Stomach smooth muscle (tissue), 2 donors: ENCODE results near the gene CBX1.
A peak's percentile ranks its signal among the peaks of the same experiment; 100 is the strongest.
"Not testable (repeated sequence)": the region's sequence is repeated elsewhere in the genome, so short reads cannot be mapped to it uniquely, and the experiment has no call there.

Source experiments
- H3K27ac ChIP-seq: one replicate; pipeline ENCODE4 v1.7.0; 2013; ENCODE audit warnings: mild to moderate bottlenecking, low read length, inconsistent platforms
- H3K27me3 ChIP-seq, 2 donors: one replicate each; pipeline ENCODE4 v1.7.0; 2013; ENCODE audit warnings: low read length in 2 of 2; ENCODE audit not compliant: insufficient read depth in 2 of 2, control insufficient read depth in 1 of 2
- H3K36me3 ChIP-seq, 2 donors: one replicate each; pipeline ENCODE4 v1.7.0; 2013; ENCODE audit warnings: low read length in 2 of 2; ENCODE audit not compliant: control insufficient read depth in 2 of 2, insufficient read depth in 2 of 2
- H3K4me1 ChIP-seq: one replicate; pipeline ENCODE4 v1.7.0; 2013; ENCODE audit warnings: low read length; ENCODE audit not compliant: control insufficient read depth, insufficient read depth
- H3K4me3 ChIP-seq, 2 donors: one replicate each; pipeline ENCODE4 v1.7.0; 2013; ENCODE audit warnings: low read length in 2 of 2
- H3K9ac ChIP-seq, 2 donors: one replicate each; pipeline ENCODE4 v1.7.0; 2013; ENCODE audit warnings: low read length in 2 of 2, mild to moderate bottlenecking in 1 of 2
- H3K9me3 ChIP-seq, 2 donors: one replicate each; pipeline ENCODE4 v1.7.0; 2013; ENCODE audit warnings: low read length in 2 of 2; ENCODE audit not compliant: control insufficient read depth in 2 of 2
- donor health status: healthy.
- donor health status: Pancreatic carcinoma.

The CBX1 gene

DNA sequence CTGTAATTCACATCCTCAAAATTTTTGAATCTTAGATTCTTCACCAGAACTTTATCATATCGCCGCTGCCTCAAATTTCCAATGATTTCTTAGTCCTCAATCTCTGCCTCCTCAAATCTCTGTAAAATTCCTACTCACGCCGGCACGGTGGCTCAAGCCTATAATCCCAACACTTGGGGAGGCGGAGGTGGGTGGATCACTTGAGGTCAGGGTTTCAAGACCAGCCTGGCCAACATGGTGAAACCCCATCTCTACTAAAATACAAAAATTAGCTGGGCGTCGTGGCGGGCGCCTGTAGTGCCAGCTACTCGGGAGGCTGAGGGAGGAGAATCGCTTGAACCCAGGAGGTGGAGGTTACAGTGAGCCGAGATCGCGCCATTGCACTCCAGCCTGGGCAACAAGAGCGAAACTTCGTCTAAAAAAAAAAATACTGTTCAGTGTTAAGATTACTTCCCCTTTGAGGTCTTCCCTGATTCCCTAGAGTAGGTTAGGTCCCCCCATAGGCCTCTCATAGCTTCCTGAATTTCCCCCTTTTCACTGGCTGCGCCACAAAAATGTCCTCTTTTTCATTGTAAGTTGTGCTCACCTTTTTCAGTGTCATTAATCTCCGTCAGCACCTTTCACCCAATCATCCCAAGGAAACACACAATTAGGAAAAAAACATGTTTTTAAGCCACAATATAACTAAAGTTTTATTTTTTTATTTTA, 919 bp upstream of the CBX1 start:
- Histone ChIP-seq H3K36me3 (no peaks in the 10 kb centered on the region), H3K27me3 (no peaks in the 10 kb centered on the region), H3K4me1 (peaks cover 24% of the 10 kb centered on the region), H3K9ac (no peak overlapping the region), H3K4me3 (peak overlapping the region in 1 of 2 donors; percentile 84), H3K9me3 (no peaks in the 10 kb centered on the region), H3K27ac (no peak overlapping the region)

DNA sequence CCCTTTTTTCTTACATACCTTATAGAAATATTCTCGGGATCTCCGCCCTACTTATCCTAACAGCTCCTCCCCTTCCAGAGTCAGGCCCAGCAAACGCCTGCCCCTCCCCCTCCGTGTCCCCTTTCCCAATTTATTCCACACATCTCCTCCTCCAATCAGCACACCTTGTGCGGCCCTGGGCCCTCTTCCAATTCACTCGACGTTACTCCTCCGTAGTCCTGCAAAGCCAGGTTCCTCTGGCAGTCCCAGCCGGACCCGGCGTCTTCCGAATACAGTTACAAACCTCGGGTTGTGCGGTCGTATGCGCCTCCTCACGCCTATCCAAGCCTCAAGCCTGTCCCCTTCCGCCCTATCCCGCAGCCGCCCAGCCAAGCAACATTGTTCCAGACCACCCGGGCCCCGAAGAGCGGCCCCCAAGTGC, 677 bp downstream of the CBX1 start:
- Histone ChIP-seq H3K4me1 (peaks cover 18% of the 10 kb centered on the region), H3K9ac (peak overlapping the region; percentile 65 to 69), H3K9me3 (no peaks in the 10 kb centered on the region), H3K36me3 (no peaks in the 10 kb centered on the region), H3K4me3 (peak overlapping the region; percentile 39 to 84), H3K27ac (peak overlapping the region; percentile 70), H3K27me3 (no peaks in the 10 kb centered on the region)

DNA sequence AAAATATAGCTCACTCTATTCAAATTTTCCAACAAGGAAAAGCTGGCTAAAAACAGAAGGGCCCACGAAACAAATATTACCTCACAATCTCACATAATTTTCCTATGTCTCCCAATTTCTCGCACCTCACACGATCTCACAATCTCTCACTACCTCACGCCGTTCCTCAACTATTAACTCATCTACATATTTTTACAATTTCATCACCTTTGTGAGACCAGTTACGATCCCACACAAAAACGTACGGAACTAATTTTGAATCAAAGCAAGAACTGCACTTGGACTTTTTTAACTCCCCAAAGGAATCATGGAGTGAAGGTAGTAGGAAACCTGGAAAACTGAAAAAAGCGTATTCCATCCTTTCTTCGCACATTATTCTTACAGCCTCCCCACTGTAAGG, 1.1 kb downstream of the CBX1 start:
- H3K9me3 ChIP-seq, result no peaks in the 10 kb centered on the region
- peak overlapping the region; percentile 65 to 69 for H3K9ac ChIP-seq
- H3K27ac ChIP-seq, result peak overlapping the region; percentile 70
- H3K27me3 ChIP-seq, result no peaks in the 10 kb centered on the region
- peak overlapping the region; percentile 39 to 84 for H3K4me3 ChIP-seq
- H3K4me1 ChIP-seq, result peaks cover 18% of the 10 kb centered on the region
- H3K36me3 ChIP-seq, result no peaks in the 10 kb centered on the region

DNA sequence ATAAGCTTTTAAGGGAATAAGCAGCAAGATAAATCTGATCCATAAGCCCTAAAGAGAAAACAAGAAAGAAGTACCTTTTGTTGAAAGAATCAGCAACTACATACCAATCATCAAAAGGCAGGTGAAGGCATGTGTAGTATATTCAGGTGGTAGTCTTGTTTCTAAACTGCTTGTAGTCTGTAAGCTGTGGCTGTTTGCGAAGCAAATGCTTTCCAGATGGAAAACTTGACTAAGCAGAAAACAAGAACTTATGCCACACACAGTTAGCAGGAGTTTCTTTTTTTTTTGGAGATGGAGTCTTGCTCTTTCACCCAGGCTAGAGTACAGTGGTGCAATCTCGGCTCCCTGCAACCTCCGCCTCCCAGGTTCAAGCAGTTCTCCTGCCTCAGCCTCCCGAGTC, 5.7 kb downstream of the CBX1 start:
- Histone ChIP-seq H3K4me3 (no peak overlapping the region), H3K27ac (no peak overlapping the region), H3K4me1 (peaks cover 13% of the 10 kb centered on the region), H3K9me3 (no peaks in the 10 kb centered on the region), H3K36me3 (no peaks in the 10 kb centered on the region), H3K9ac (no peak overlapping the region), H3K27me3 (no peaks in the 10 kb centered on the region)

- H3K27me3 ChIP-seq, result no peaks in the 10 kb centered on the region
- no peaks in the 10 kb centered on the region for H3K9me3 ChIP-seq
- no peak overlapping the region for H3K9ac ChIP-seq
- no peaks in the 10 kb centered on the region for H3K36me3 ChIP-seq
- H3K4me1 ChIP-seq, result no peaks in the 10 kb centered on the region
- H3K27ac ChIP-seq, result no peak overlapping the region
- no peak overlapping the region for H3K4me3 ChIP-seq
Measured at GRCh38 chr17:48093341-48094045, 7.8 kb downstream of the CBX1 start.

DNA sequence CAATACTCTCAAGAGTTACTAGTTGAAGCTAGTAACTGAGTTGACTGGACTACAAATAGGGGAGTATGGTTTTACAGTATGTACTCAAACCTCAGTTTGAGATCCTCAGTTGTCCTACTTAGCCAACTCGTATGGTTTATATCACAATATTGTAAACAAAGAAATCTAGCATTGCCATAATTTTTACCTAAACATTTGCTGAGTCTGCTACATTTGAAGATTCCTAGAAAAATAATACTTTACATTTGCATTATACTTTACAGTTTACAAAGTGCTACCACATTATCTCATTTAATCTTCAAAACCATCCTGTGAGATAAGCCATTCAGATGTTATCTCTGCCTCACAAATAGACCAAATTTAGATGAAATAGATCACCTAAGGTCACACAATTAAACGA, 16.3 kb downstream of the CBX1 start:
- Histone ChIP-seq H3K36me3 (no peaks in the 10 kb centered on the region), H3K27me3 (no peaks in the 10 kb centered on the region), H3K27ac (no peak overlapping the region), H3K9me3 (no peaks in the 10 kb centered on the region), H3K4me3 (no peak overlapping the region), H3K4me1 (no peaks in the 10 kb centered on the region), H3K9ac (no peak overlapping the region)

DNA sequence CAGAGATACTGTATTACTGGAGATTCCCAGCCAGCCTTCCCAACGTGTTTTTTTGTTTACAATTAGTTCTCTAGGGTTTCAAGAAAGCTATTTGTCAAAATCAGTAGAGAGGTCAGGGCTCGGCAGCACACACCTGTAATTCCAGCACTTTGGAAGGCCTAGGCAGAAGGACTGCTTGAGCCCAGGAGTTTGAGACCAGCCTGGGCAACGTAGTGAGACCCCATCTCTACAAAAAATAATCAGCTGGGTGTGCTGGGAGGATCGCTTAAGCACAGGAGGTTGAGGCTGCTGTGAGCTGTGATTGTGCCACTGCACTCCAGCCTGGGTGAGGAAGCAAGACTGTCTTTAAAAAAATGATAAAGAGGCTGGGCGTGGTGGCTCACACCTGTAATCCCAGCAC, 19.4 kb downstream of the CBX1 start:
- Histone ChIP-seq H3K4me1 (no peaks in the 10 kb centered on the region), H3K4me3 (no peak overlapping the region), H3K27me3 (no peaks in the 10 kb centered on the region), H3K9ac (no peak overlapping the region), H3K27ac (no peak overlapping the region), H3K36me3 (no peaks in the 10 kb centered on the region), H3K9me3 (no peaks in the 10 kb centered on the region)

DNA sequence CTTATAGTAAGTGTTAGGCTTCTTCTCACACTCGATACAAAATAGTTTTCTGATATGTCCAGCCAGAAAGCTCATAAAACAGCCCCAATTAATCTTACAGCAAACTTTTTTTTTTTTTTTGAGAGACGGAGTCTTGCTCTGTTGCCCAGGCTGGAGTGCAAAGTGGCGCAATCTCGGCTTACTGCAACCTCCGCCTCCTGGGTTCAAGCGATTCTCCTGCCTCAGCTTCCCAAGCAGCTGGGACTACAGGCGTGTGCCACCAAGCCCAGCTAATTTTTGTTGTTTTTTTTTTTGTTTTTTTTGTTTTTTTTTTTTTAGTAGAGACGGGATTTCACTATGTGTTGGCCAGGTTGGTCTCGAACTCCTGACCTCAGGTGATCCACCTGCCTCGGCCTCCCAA, 24.1 kb downstream of the CBX1 start:
- H3K27ac ChIP-seq, H3K4me3 ChIP-seq, H3K4me1 ChIP-seq, H3K9ac ChIP-seq, H3K9me3 ChIP-seq, H3K27me3 ChIP-seq: not testable (repeated sequence)
- H3K36me3 ChIP-seq, result peaks cover 10 to 21% of the 10 kb centered on the region in 2 donors

DNA sequence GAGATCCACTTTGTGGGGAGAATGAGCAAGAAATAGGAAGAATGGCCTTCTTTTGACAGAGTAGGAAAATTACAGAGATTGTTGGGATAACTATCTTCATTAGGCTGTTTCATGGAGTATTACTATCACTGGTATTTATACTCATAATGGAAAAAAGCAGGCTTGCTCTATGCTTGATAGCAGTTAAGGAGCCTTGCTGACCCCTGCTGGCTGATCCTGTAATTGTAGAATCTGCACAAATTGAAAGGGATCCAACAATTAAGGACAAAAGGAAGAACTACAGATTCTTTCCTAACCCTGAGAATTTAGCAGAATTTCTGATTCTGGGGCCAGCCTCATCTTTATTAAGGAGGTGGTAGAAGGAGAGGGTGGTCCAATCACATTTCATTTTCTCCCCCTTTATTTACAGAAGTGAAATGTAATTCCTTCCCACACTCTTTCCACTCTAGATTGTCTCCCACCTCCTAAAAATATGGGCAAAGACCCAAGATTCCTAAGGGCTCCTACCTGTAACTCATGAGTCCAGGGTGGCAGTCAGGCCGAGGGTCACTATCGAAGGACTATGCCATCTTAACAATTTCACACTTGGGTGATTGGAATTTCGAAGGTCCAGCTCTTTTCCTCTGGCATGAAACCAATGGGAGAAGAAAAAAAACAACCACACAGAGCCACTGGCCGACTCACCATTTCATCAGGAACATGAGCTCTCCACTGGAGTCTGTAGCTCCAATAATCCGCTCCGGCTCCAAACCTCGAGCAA, 26.8 kb downstream of the CBX1 start:
- Histone ChIP-seq H3K4me3 (no peak overlapping the region), H3K27me3 (no peaks in the 10 kb centered on the region), H3K9ac (no peak overlapping the region), H3K27ac (no peak overlapping the region), H3K9me3 (no peaks in the 10 kb centered on the region), H3K36me3 (peaks cover 22 to 30% of the 10 kb centered on the region in 2 donors), H3K4me1 (no peaks in the 10 kb centered on the region)

- not testable (repeated sequence) for H3K4me1 ChIP-seq, H3K9me3 ChIP-seq, H3K27me3 ChIP-seq, H3K4me3 ChIP-seq, H3K27ac ChIP-seq, H3K9ac ChIP-seq
- peaks cover 24 to 33% of the 10 kb centered on the region in 2 donors for H3K36me3 ChIP-seq
Measured at GRCh38 chr17:48073566-48074094, 27.6 kb downstream of the CBX1 start.
